GM20431 (cell line): ENCODE data around the gene CACNA1D.
"Not testable (repeated sequence)": the region's sequence is repeated elsewhere in the genome, so short reads cannot be mapped to it uniquely, and the experiment has no call there.

Experiments used
- in situ Hi-C: fragments of 300-500 bp; cut with MseI, MboI; formaldehyde crosslinking; loops from one replicate; pipeline ENCODE4 v1.15.0; 2020; ENCODE audit warnings: low sequenced_read_pairs; ENCODE audit not compliant: unreplicated experiment

The CACNA1D gene

GRCh38 chr3:53570081-53570480 lies 75.7 kb downstream of the CACNA1D start:
- in situ Hi-C loops, result no loop called here

GRCh38 chr3:53570709-53571108 lies 76.3 kb downstream of the CACNA1D start:
- in situ Hi-C loops, result no loop called here

GRCh38 chr3:53571264-53571663 lies 76.9 kb downstream of the CACNA1D start:
- in situ Hi-C loops, result no loop called here

GRCh38 chr3:53572184-53572583 lies 77.8 kb downstream of the CACNA1D start:
- in situ Hi-C loops, result not testable (repeated sequence)

GRCh38 chr3:53577506-53577905 lies 83.1 kb downstream of the CACNA1D start:
- in situ Hi-C loops, result no loop called here

GRCh38 chr3:53579636-53580035 lies 85.2 kb downstream of the CACNA1D start:
- in situ Hi-C loops, result no loop called here

- in situ Hi-C loops, result no loop called here
Measured at GRCh38 chr3:53581671-53582070, 87.3 kb downstream of the CACNA1D start.

GRCh38 chr3:53583161-53583690 lies 88.8 kb downstream of the CACNA1D start:
- in situ Hi-C loops, result no loop called here

GRCh38 chr3:53585049-53585448 lies 90.6 kb downstream of the CACNA1D start:
- in situ Hi-C loops, result no loop called here

GRCh38 chr3:53585627-53586026 lies 91.2 kb downstream of the CACNA1D start:
- in situ Hi-C loops, result no loop called here

- in situ Hi-C loops, result no loop called here
Measured at GRCh38 chr3:53588122-53588521, 93.7 kb downstream of the CACNA1D start.

GRCh38 chr3:53589201-53589600 lies 94.8 kb downstream of the CACNA1D start:
- in situ Hi-C loops, result no loop called here

- in situ Hi-C loops, result no loop called here
Measured at GRCh38 chr3:53589806-53590205, 95.4 kb downstream of the CACNA1D start.

GRCh38 chr3:53590606-53591005 lies 96.2 kb downstream of the CACNA1D start:
- in situ Hi-C loops, result no loop called here

GRCh38 chr3:53591646-53592045 lies 97.2 kb downstream of the CACNA1D start:
- in situ Hi-C loops, result no loop called here

- in situ Hi-C loops, result no loop called here
Measured at GRCh38 chr3:53592862-53593261, 98.5 kb downstream of the CACNA1D start.

- in situ Hi-C loops, result no loop called here
Measured at GRCh38 chr3:53593611-53594010, 99.2 kb downstream of the CACNA1D start.

GRCh38 chr3:53594276-53594675 lies 99.9 kb downstream of the CACNA1D start:
- in situ Hi-C loops, result no loop called here

- in situ Hi-C loops, result no loop called here
Measured at GRCh38 chr3:53595660-53596059, 101.2 kb downstream of the CACNA1D start.

- in situ Hi-C loops, result no loop called here
Measured at GRCh38 chr3:53597136-53597915, 102.9 kb downstream of the CACNA1D start.

GRCh38 chr3:53599771-53600170 lies 105.4 kb downstream of the CACNA1D start:
- in situ Hi-C loops, result no loop called here

- in situ Hi-C loops, result no loop called here
Measured at GRCh38 chr3:53602866-53603265, 108.5 kb downstream of the CACNA1D start.
